CD4-positive, alpha-beta T cell treated with Interferon gamma for 1 hour (primary cell): ENCODE results near the gene MLF2.
"Not testable (repeated sequence)": the region's sequence is repeated elsewhere in the genome, so short reads cannot be mapped to it uniquely, and the experiment has no call there.

ENCODE experiments used
- DNase-seq: peaks from one replicate; pipeline ENCODE4 v3.0.0-alpha.2; 2020

The MLF2 gene

GRCh38 chr12:6764011-6764828 is 11.3 kb upstream of the MLF2 start:
- peak; percentile 74 for DNase-seq

- no peak for DNase-seq
Observed at GRCh38 chr12:6763380-6763779, 10.4 kb upstream of the MLF2 start.

GRCh38 chr12:6759741-6760140 is 6.8 kb upstream of the MLF2 start:
- no peak for DNase-seq

- no peak for DNase-seq
Observed at GRCh38 chr12:6758506-6759095, 5.7 kb upstream of the MLF2 start.

- DNase-seq: no peak
Observed at GRCh38 chr12:6757028-6757690, 4.2 kb upstream of the MLF2 start.

- no peak for DNase-seq
Observed at GRCh38 chr12:6754411-6754810, 1.5 kb upstream of the MLF2 start.

- DNase-seq: no peak
Observed at GRCh38 chr12:6753772-6754356, 923 bp upstream of the MLF2 start.

- DNase-seq: peak; percentile 25
Observed at GRCh38 chr12:6752167-6752920, 597 bp downstream of the MLF2 start.

- DNase-seq: no peak
Observed at GRCh38 chr12:6751767-6752166, 1.2 kb downstream of the MLF2 start.

GRCh38 chr12:6750506-6750905 is 2.4 kb downstream of the MLF2 start:
- no peak for DNase-seq

GRCh38 chr12:6748761-6749160 is 4.2 kb downstream of the MLF2 start:
- no peak for DNase-seq

- no peak for DNase-seq
Observed at GRCh38 chr12:6747216-6747615, 5.7 kb downstream of the MLF2 start.

GRCh38 chr12:6745741-6746525 is 7.0 kb downstream of the MLF2 start:
- DNase-seq: peak; percentile 60

- DNase-seq: not testable (repeated sequence)
Observed at GRCh38 chr12:6743300-6743699, 9.6 kb downstream of the MLF2 start.

GRCh38 chr12:6742834-6743233 is 10.1 kb downstream of the MLF2 start:
- DNase-seq: no peak

GRCh38 chr12:6742080-6742479 is 10.9 kb downstream of the MLF2 start:
- not testable (repeated sequence) for DNase-seq

- no peak for DNase-seq
Observed at GRCh38 chr12:6736754-6737153, 16.2 kb downstream of the MLF2 start.

GRCh38 chr12:6735448-6736191 is 17.3 kb downstream of the MLF2 start:
- peak; percentile 50 for DNase-seq

GRCh38 chr12:6734506-6735387 is 18.2 kb downstream of the MLF2 start:
- no peak for DNase-seq

GRCh38 chr12:6730169-6730568 is 22.8 kb downstream of the MLF2 start:
- DNase-seq: no peak
